ENCODE measurements around the gene SLC16A3. TPM values are rescaled to one million over a fixed set of nuclear protein-coding genes. Genes with fewer than 3 reads are reported as not detected.

SLC16A3 gene
- total and polyA plus RNA-seq, 9 of the 15 experiments (the other 6 are each of a cell fraction or from before 2014, with no cell fraction given), result 0.11 to 5.4 (median 1.2) TPM; not detected in 2

DNA sequence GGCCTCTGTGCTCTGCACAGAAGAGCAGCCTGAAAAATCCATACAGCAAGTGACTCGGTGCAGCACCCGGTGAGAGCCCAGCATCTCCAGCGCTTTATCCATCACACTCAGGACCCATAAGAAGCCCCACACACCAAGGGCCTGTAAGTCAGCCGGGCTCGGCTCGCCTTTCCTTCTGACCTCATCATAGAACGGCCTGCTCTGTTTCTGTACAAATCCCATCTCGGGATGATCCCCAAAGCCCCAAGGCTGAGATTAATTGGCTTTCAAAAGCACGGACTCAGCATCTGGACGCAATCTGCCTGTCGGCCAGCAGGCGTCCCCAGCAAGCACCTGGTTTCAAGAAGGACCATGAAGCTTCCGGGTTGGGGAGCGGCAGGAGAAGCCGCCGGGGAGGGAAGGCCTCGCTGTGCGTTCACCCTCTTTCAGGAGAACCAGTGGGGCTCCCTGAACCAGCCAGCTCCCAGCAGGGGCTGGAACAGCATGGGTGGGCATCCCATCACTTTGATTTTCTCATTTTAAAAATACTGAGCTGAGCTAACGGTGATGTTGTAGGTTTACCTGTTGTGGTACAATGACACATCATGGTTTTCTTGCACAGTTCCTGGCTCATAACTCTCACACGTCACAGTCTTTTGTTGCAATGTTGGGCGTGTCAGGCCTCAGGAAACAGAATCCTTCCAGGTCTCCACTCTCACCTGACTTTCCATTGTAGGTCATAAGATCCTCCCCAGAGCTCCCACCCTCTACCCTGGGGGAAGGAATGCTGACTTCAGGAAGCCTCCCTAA, 22.9 kb upstream of the SLC16A3 start (continued):
- TF ChIP-seq ZBTB33 (CRISPR knock-in tag; IDR thresholded peaks at IDR 0.05), result peak; percentile 82
- TF ChIP-seq, protein P1, sequence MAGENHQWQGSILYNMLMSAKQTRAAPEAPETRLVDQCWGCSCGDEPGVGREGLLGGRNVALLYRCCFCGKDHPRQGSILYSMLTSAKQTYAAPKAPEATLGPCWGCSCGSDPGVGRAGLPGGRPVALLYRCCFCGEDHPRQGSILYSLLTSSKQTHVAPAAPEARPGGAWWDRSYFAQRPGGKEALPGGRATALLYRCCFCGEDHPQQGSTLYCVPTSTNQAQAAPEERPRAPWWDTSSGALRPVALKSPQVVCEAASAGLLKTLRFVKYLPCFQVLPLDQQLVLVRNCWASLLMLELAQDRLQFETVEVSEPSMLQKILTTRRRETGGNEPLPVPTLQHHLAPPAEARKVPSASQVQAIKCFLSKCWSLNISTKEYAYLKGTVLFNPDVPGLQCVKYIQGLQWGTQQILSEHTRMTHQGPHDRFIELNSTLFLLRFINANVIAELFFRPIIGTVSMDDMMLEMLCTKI (IDR thresholded peaks at IDR 0.05; ENCODE audit: partially characterized antibody), result no peak
- TF ChIP-seq MBD2 (IDR thresholded peaks at IDR 0.05; ENCODE audit: borderline replicate concordance, low read depth), result peak; percentile 37; the same call in 1 of the 2 replicates
- TF ChIP-seq ASH1L (IDR thresholded peaks at IDR 0.05; ENCODE audit: borderline replicate concordance, low read depth, partially characterized antibody), result peak; percentile 46
- TF ChIP-seq LEF1 (IDR thresholded peaks at IDR 0.05), result peak; percentile 62; the same call in 1 of the 2 replicates
- no peak for TF ChIP-seq ZNF696 (CRISPR knock-in tag; conservative IDR thresholded peaks at IDR 0.05)
- TF ChIP-seq, protein P2, sequence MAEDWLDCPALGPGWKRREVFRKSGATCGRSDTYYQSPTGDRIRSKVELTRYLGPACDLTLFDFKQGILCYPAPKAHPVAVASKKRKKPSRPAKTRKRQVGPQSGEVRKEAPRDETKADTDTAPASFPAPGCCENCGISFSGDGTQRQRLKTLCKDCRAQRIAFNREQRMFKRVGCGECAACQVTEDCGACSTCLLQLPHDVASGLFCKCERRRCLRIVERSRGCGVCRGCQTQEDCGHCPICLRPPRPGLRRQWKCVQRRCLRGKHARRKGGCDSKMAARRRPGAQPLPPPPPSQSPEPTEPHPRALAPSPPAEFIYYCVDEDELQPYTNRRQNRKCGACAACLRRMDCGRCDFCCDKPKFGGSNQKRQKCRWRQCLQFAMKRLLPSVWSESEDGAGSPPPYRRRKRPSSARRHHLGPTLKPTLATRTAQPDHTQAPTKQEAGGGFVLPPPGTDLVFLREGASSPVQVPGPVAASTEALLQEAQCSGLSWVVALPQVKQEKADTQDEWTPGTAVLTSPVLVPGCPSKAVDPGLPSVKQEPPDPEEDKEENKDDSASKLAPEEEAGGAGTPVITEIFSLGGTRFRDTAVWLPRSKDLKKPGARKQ (CRISPR knock-in tag; IDR thresholded peaks at IDR 0.05), result 0 out of 2 replicates have a peak, but pooled peaks have one; percentile 8
- TF ChIP-seq HIVEP1 (CRISPR knock-in tag; IDR thresholded peaks at IDR 0.05), result peak; percentile 67; the same call in 1 of the 2 replicates
- peak; percentile 37 for TF ChIP-seq MAFF (IDR thresholded peaks at IDR 0.05; ENCODE audit: low read length)
- TF ChIP-seq HCFC1 (IDR thresholded peaks at IDR 0.05; ENCODE audit: low read depth, low read length), result peak; percentile 52
- peak in 1 of 3 experiments; percentile 77; a peak in 2 of 6 replicates for TF ChIP-seq ZBTB11 (CRISPR knock-in tag; IDR thresholded peaks at IDR 0.05)
- TF ChIP-seq, protein P3, sequence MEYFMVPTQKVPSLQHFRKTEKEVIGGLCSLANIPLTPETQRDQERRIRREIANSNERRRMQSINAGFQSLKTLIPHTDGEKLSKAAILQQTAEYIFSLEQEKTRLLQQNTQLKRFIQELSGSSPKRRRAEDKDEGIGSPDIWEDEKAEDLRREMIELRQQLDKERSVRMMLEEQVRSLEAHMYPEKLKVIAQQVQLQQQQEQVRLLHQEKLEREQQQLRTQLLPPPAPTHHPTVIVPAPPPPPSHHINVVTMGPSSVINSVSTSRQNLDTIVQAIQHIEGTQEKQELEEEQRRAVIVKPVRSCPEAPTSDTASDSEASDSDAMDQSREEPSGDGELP (CRISPR knock-in tag; IDR thresholded peaks at IDR 0.05; ENCODE audit: borderline replicate concordance), result peak; percentile 87
- peak; percentile 42; the same call in 1 of the 2 replicates for TF ChIP-seq NKRF (IDR thresholded peaks at IDR 0.05; ENCODE audit: borderline replicate concordance)
